K562 (cell line): ENCODE measurements around the gene ANKRD31. TPM values are rescaled to one million over a fixed set of nuclear protein-coding genes. Genes with fewer than 3 reads are reported as not detected.

Experiments
- ATAC-seq: fragments of 200-7000 bp; cut with Tn5 transposase; 3 replicates; pipeline ENCODE4 v1.9.1; 2020; ENCODE audit warnings: moderate library complexity
- BruUV-seq: library from RNA; stranded (reverse); fragments of 400-500 nt; replicated peaks from 2 replicates; lab custom pipeline; 2021; lab: Mats Ljungman, UMichigan
- CTCF ChIA-PET: fragments of 300-600 bp; formaldehyde crosslinking; extraction: SDS; loops from one replicate; lab custom pipeline; 2021; ENCODE audit warnings: low intra/inter-chr PET ratio; lab: Yijun Ruan, JAX
- POLR2A ChIA-PET: fragments of 300-600, 350-650 bp; sonication (Branson Sonifier 250); formaldehyde crosslinking; extraction: SDS; loops from one replicate; lab custom pipeline; 2021; ENCODE audit warnings: antibody characterized with exemption, inconsistent platforms; lab: Yijun Ruan, JAX
- DNase-seq, 4 experiments: peaks; one replicate each; pipeline versions ENCODE4 v3.0.0 to v3.0.0-alpha.2; 2011 to 2018; ENCODE audit warnings: low spot score in 3 of 4, mixed read lengths in 3 of 4; ENCODE audit errors: extremely low read depth in 1 of 4
- FAIRE-seq: peaks from 2 replicates; lab custom pipeline; 2011; peaks lifted over from hg19 to GRCh38; lab: Jason Lieb, UNC
- H2AFZ ChIP-seq: 2 replicates; pipeline ENCODE4 v1.6.0; 2011; ENCODE audit warnings: low read depth, low read length, control low read depth, inconsistent platforms
- H3K27ac ChIP-seq: fragments of 200-600 bp; 3 replicates; pipeline ENCODE4 v1.8.0; 2011; ENCODE audit warnings: low read depth, mild to moderate bottlenecking, control low read depth, inconsistent platforms, low read length, moderate library complexity, mixed read lengths; ENCODE audit errors: extremely low read depth
- H3K27me3 ChIP-seq, 2 experiments: fragments of 300-600 bp in 1 of 2; 2 replicates in 1 of 2; 3 replicates in 1 of 2; pipeline versions ENCODE4 v1.6.0 to v1.8.0; 2011; ENCODE audit warnings: inconsistent platforms in 2 of 2, low read length in 2 of 2, mild to moderate bottlenecking in 1 of 2, mixed read lengths in 1 of 2, moderate library complexity in 1 of 2; ENCODE audit not compliant: control insufficient read depth in 2 of 2, insufficient read depth in 2 of 2
- H3K36me3 ChIP-seq: fragments of 300-600 bp; 3 replicates; pipeline ENCODE4 v1.8.0; 2011; ENCODE audit warnings: mild to moderate bottlenecking, low read length, inconsistent platforms; ENCODE audit not compliant: control insufficient read depth, insufficient read depth
- H3K4me1 ChIP-seq, 2 experiments: fragments of 200-600 bp in 1 of 2; replicated peaks in 1 of 2; 2 replicates in 1 of 2; 3 replicates in 1 of 2; pipeline versions ENCODE4 v1.5.1 to v1.8.0; 2011; ENCODE audit warnings: inconsistent platforms in 2 of 2, low read length in 2 of 2, mild to moderate bottlenecking in 1 of 2, mixed read lengths in 1 of 2, moderate library complexity in 1 of 2; ENCODE audit not compliant: control insufficient read depth in 2 of 2, insufficient read depth in 2 of 2
- H3K4me2 ChIP-seq: 2 replicates; pipeline ENCODE4 v1.6.1; 2011; ENCODE audit warnings: low read length, control low read depth, inconsistent platforms, mixed read lengths; ENCODE audit not compliant: insufficient read depth
- H3K4me3 ChIP-seq: fragments of 200-600 bp; sonication (generic), shearing (Covaris generic); 2 replicates; pipeline ENCODE4 v1.5.1; 2016; ENCODE audit warnings: control low read depth, inconsistent platforms
- H3K79me2 ChIP-seq: fragments of 200-600 bp; 3 replicates; pipeline ENCODE4 v1.8.0; 2011; ENCODE audit warnings: low read length, inconsistent platforms; ENCODE audit not compliant: control insufficient read depth, insufficient read depth
- H3K9ac ChIP-seq, 2 experiments: 2 replicates each; pipeline versions ENCODE4 v1.6.0 to v1.6.1; 2011; ENCODE audit warnings: low read depth in 2 of 2, low read length in 2 of 2, control low read depth in 1 of 2, inconsistent platforms in 1 of 2, mild to moderate bottlenecking in 1 of 2, mixed read lengths in 1 of 2; ENCODE audit not compliant: insufficient read depth in 1 of 2
- H3K9me1 ChIP-seq: one replicate; pipeline ENCODE4 v1.6.0; 2011; ENCODE audit warnings: inconsistent platforms, mild to moderate bottlenecking, low read length, moderate library complexity; ENCODE audit not compliant: control insufficient read depth, insufficient read depth
- H3K9me3 ChIP-seq: replicated peaks from 2 replicates; pipeline ENCODE4 v1.5.1; 2011; ENCODE audit warnings: low read depth, low read length, inconsistent platforms; ENCODE audit not compliant: control insufficient read depth, insufficient read depth
- H4K20me1 ChIP-seq: replicated peaks from 2 replicates; pipeline ENCODE4 v1.6.1; 2011; ENCODE audit warnings: low read length, inconsistent platforms, mixed read lengths; ENCODE audit not compliant: control insufficient read depth, insufficient read depth
- CBFA2T3 ChIP-seq: fragments of 450-650 bp; IDR thresholded peaks from 2 replicates; pipeline ENCODE4 v1.6.1; 2017
- CHCHD3 ChIP-seq: fragments of 250-450 bp; sonication (Bioruptor Pico); IDR thresholded peaks from 2 replicates; pipeline ENCODE4 v2.1.2; 2022; ENCODE audit warnings: mild to moderate bottlenecking
- DPF2 ChIP-seq: fragments of 450-650 bp; IDR thresholded peaks from 2 replicates; pipeline ENCODE4 v1.6.1; 2016
- E2F8 ChIP-seq: fragments of 450-650 bp; IDR thresholded peaks from 2 replicates; pipeline ENCODE4 v1.7.1; 2018; ENCODE audit warnings: mild to moderate bottlenecking, low read depth; ENCODE audit not compliant: partially characterized antibody
- HNRNPL ChIP-seq: fragments of 200-400 bp; formaldehyde crosslinking; IDR thresholded peaks from 2 replicates; pipeline ENCODE4 v1.6.1; 2017; ENCODE audit warnings: low read depth, mild to moderate bottlenecking, low read length
- MCM5 ChIP-seq: fragments of 450-650 bp; IDR thresholded peaks from 2 replicates; pipeline ENCODE4 v1.6.1; 2016; ENCODE audit warnings: low read depth
- NR2F6 ChIP-seq: fragments of 450-650 bp; formaldehyde crosslinking; IDR thresholded peaks from 2 replicates; pipeline ENCODE4 v1.4.0; 2020; ENCODE audit warnings: mild to moderate bottlenecking
- PREB ChIP-seq: sonication (generic); formaldehyde crosslinking; IDR thresholded peaks from 2 replicates; pipeline ENCODE4 v1.8.1; 2023; ENCODE audit warnings: mild to moderate bottlenecking, missing genetic modification reagents
- ZBED1 ChIP-seq: IDR thresholded peaks from 2 replicates; pipeline ENCODE4 v1.6.1; 2014
- ZNF184 ChIP-seq: sonication (generic); formaldehyde crosslinking; IDR thresholded peaks from 2 replicates; pipeline ENCODE4 v1.5.0; 2020; ENCODE audit warnings: missing genetic modification reagents
- ZNF436 ChIP-seq: fragments of 250-450, 450-650 bp; sonication (Bioruptor Pico); formaldehyde crosslinking; IDR thresholded peaks from 2 replicates; pipeline ENCODE4 v1.7.0; 2020; ENCODE audit warnings: mild to moderate bottlenecking
- ZNF444 ChIP-seq: fragments of 250-450 bp; sonication (Bioruptor Pico); IDR thresholded peaks from 2 replicates; pipeline ENCODE4 v1.4.0; 2020; ENCODE audit warnings: mild to moderate bottlenecking, moderate library complexity
- WGBS: fragments of 100-300 bp; shearing (Covaris generic); methylation state at CpG from one replicate; pipeline ENCODE4 v1.1.6; 2016; ENCODE audit warnings: low coverage, mixed read lengths; ENCODE audit not compliant: insufficient coverage; ENCODE audit errors: missing lambda C conversion rate; 5-methylcytosine and 5-hydroxymethylcytosine counted together
- in situ Hi-C: fragments of 300-500 bp; cut with MboI; formaldehyde crosslinking; loops from 4 replicates; pipeline ENCODE4 v1.15.0; 2018; ENCODE audit warnings: inconsistent platforms, mixed read lengths
- intact Hi-C: fragments of 100-400 bp; cut with micrococcal nuclease; formaldehyde crosslinking; loops from 2 replicates; pipeline ENCODE4 v1.14.2; 2022
- polyA plus RNA-seq, 8 experiments: library from polyadenylated mRNA; depleted of rRNA in 4 of 8; stranded (reverse) in 5 of 8; unstranded in 3 of 8; fragments of >200 nt; fragmentation: Nextera tagmentation in 2 of 8; fragmentation: Illumina TruSeq in 1 of 8; extraction: Ambion mirVana in 2 of 8; extraction: Trizol in 1 of 8; gene quantifications; 2 replicates each; pipeline versions ENCODE4 v1.2.1 to v1.2.3, GENCODE V29; 2011 to 2014; ENCODE audit warnings: inconsistent platforms in 1 of 8, missing spikeins in 1 of 8
- total RNA-seq, 7 experiments: library from RNA; depleted of rRNA in 6 of 7; stranded (reverse); fragments of >200 nt in 6 of 7; fragmentation: Illumina TruSeq in 2 of 7; extraction: Trizol in 2 of 7; gene quantifications; 2 replicates each; pipeline versions ENCODE4 v1.2.1 to v1.2.3, GENCODE V29; 2011 to 2021; ENCODE audit warnings: low replicate concordance in 1 of 7

The ANKRD31 gene
- total and polyA plus RNA-seq, 9 of the 15 experiments (the other 6 are each of a cell fraction or from before 2014, with no cell fraction given) = under 0.01 to 0.11 (median 0.05) TPM; not detected in 1

GRCh38 chr5:75108931-75109596, 127.6 kb downstream of the ANKRD31 start:
- H3K4me3 ChIP-seq = no peak overlapping the region
- intact Hi-C loops = no loop called here
- DNase-seq (no peak), ATAC-seq (no peak), FAIRE-seq (no peak)
- H3K4me1 ChIP-seq = no peaks in the 10 kb centered on the region
- 0% methylated on average over 1 of the region's 1 CpG for WGBS
- no peak for TF ChIP-seq MCM5
- TF ChIP-seq E2F8 = no peak
- no peak for TF ChIP-seq HNRNPL
- TF ChIP-seq PREB (CRISPR knock-in tag) = no peak
- TF ChIP-seq CBFA2T3 = no peak
- no peak for TF ChIP-seq NR2F6 (CRISPR knock-in tag)
- TF ChIP-seq ZNF436 = no peak
- no peak for TF ChIP-seq DPF2
- TF ChIP-seq ZBED1 = no peak
- TF ChIP-seq ZNF444 = no peak
- no peak for TF ChIP-seq ZNF184 (CRISPR knock-in tag)
- no peak for TF ChIP-seq CHCHD3 (CRISPR knock-in tag)
- H3K79me2 ChIP-seq = no peaks in the 10 kb centered on the region
- no peaks in the 10 kb centered on the region for H4K20me1 ChIP-seq
- in situ Hi-C loops = no loop called here
- no peaks in the 10 kb centered on the region for H3K9me1 ChIP-seq
- H3K36me3 ChIP-seq = no peaks in the 10 kb centered on the region
- peaks cover 2 to 4% of the 10 kb centered on the region in 2 experiments; a peak in 1 of 5 replicates for H3K27me3 ChIP-seq
- H3K27ac ChIP-seq = no peak overlapping the region
- ChIA-PET CTCF (no interaction called here), POLR2A (no interaction called here)
- H2AFZ ChIP-seq = no peak overlapping the region
- no peak overlapping the region for H3K4me2 ChIP-seq
- no peak overlapping the region for H3K9ac ChIP-seq
- H3K9me3 ChIP-seq = no peaks in the 10 kb centered on the region
- no TSS peak for BruUV-seq
